GM19328 (cell line): ENCODE data around the gene CLDN6.
A peak's percentile ranks its signal among the peaks of the same experiment; 100 is the strongest.

Experiments
- ATAC-seq: cut with Tn5 transposase; IDR thresholded peaks from one replicate; pipeline ENCODE4 v1.9.1; 2021; ENCODE audit warnings: mild to moderate bottlenecking, moderate library complexity; ENCODE audit not compliant: unreplicated experiment

Gene CLDN6

DNA sequence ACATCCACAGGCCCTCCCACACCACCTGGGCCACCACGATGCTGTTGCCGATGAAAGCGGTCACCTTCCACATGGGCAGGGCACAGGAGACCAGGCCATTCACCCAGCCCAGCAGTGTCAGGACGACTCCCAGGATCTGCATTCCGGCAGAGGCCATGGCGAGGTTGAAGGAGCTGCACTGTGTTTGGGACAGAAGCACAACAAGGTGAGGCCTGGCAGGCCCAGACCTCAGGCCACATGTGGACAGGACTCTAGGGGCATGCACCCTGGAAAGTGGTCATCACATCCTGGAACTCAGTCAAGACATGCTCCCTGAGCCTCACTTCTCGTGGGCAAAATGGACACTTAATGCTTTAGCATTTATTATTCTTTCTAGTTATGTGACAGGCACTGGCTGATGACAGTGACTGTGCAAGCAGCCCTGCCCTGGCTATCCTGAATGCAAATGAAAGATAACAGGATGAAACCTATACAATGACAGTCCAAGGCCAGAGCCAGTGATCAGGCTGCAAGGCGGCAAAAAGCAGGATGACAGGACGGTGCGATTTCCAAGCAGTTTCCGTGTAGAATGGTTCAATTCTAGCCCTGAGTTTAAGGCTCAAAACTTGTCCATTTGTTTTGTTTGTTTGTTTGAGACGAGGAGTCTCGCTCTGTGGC is 2.0 kb downstream of the CLDN6 start:
- no peak for ATAC-seq

DNA sequence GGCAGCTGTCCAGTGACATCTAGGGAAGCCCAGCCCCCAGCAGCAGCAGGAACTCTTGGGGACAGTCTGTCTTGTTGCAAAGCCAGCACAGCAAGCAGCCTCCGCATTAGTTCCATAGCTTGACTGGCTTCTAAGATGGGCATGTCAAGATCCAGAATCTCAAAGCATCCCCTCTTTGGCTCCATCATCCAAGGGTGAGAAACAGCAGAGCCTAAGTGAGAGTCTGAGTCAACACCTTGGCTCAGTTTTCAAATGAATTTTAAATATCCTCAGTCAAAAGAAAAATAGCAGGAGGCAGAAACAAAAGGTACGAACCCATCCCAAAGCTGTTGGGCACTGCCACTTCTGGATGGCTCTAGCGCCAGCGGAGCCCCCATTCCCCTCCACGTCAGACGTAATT is 3.0 kb downstream of the CLDN6 start:
- no peak for ATAC-seq

- no peak for ATAC-seq
These were observed 3.8 kb downstream of the CLDN6 start for GRCh38 chr16:3013998-3014690.

DNA sequence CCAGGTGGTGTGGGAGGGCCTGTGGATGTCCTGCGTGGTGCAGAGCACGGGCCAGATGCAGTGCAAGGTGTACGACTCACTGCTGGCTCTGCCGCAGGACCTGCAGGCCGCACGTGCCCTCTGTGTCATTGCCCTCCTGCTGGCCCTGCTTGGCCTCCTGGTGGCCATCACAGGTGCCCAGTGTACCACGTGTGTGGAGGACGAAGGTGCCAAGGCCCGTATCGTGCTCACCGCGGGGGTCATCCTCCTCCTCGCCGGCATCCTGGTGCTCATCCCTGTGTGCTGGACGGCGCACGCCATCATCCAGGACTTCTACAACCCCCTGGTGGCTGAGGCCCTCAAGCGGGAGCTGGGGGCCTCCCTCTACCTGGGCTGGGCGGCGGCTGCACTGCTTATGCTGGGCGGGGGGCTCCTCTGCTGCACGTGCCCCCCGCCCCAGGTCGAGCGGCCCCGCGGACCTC is 4.5 kb downstream of the CLDN6 start:
- ATAC-seq, result no peak

DNA sequence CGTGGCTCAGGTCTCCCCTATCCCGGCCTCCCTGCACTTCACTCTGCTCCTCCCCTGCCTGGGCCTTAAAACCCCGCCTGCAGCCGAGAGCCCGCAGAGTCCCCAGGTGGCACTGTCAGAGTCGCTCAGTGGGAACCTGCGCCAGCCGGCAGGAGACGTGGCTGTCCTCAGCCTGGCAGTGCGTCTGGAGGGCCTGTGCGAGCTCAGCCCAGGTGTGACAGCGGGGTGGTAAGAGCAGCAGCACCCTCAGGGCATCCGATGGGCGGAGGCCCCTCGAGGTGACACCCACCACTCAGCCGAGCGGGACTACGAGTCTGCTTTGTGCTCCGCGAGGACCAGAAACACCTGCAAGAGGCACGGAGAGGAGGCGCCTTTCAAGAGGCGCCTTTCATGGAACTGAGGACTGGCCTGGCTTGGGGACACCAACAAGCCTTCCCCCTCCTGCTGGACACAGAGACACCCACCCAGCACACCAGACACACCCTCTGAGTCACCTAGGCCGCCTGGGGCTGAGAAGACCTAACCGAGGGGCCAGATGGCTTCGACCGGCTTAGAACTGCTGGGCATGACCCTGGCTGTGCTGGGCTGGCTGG is 5.1 kb downstream of the CLDN6 start, which contains the start of gene CLDN9:
CLDN9 (plus strand) TSS at position 96 of the 593 bp plus-strand sequence; CDS start at position 536, 440 bp downstream.
- ATAC-seq, result no peak

- no peak for ATAC-seq
These were observed 5.7 kb downstream of the CLDN6 start for GRCh38 chr16:3012246-3012645.

DNA sequence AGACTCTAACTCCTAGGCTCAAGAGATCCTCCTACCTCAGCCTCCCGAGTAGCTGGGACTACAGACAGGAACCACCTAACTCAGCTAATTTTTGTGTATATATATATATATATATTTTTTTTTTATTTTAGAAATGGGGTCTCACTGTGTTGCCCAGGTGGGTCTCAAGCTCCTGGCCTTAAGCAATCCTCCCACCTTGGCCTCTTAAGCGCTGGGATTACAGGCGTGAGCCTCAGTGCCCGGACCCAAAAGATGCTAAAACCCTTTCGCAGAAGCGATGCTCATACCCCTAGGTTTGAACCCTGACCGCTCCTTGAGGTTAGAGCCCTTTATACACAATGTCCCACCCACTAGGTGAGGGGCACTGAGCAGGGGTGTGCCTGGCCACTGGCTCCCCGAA is 7.5 kb downstream of the CLDN6 start:
- no peak for ATAC-seq

- ATAC-seq, result no peak
These were observed 8.2 kb downstream of the CLDN6 start for GRCh38 chr16:3009568-3010390.

- no peak for ATAC-seq
These were observed 9.3 kb downstream of the CLDN6 start for GRCh38 chr16:3008690-3009037.

GRCh38 chr16:3007957-3008689 is 9.9 kb downstream of the CLDN6 start:
- no peak for ATAC-seq

DNA sequence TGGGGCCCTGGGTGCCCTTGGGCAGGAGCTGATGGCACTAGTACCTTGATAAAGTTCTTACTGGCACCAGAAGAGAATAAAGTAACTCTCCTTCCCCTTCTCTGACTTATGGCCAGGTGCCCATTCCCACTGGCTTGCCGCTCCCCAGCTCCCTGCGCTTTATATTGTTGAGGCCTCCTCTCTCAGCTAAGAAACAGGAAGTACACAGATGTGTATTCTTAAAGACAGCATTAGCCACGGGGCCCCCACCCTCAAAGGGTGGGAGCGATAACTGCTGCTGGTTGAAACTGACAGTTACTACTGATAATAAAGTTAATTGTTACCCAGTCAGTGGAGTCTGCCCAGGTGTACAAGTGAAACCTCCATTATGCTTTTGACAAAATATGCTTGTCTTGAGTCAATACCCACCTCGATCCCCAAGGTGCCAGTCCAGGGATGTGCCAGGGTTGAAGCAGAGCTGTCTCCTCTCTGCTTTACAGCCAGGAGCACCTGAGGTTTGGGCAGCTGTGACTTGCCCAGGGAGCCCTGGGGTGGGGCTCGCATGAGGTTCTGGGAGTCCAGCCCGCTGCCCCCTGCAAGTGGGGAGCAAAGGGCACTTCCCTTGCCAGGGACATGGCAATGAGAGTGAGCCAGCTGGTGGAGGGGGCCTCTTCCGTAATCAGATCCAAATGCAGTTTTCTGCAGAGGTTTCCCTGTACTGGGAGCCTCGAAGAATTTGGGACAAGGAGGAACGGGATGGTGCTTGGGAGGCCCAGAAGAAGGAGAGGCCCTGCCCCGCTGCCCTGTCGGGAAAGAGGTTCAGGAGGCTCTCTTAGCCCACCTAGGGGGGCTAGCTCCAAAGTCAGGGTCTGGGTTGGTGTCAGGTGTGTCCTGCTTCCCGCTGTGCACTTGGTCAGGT is 10.7 kb downstream of the CLDN6 start:
- no peak for ATAC-seq

DNA sequence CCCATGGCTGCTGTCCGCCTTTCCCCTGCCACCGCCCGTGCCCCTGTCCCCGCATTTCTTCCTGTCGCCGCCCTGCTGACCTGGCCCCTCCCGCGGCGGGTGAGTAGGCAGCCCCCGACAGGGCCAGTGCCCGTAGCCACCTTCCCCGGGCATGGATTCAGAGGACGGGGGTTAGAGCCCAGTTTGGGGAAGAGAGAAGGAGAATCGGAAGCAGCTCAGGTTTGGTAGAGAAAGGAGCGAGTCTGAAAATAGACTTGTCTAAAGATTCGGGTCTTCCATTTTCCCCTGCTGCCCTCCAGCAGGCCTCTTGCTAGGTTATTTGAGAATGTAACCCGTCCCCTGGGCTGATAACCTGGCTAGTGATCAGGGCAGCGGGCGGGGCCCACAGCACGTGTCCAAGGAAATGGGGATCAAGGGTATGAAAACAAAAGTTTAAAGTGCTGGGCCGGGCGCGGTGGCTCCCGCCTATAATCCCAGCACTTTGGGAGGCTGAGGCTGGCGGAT is 13.2 kb downstream of the CLDN6 start:
- ATAC-seq, result no peak

DNA sequence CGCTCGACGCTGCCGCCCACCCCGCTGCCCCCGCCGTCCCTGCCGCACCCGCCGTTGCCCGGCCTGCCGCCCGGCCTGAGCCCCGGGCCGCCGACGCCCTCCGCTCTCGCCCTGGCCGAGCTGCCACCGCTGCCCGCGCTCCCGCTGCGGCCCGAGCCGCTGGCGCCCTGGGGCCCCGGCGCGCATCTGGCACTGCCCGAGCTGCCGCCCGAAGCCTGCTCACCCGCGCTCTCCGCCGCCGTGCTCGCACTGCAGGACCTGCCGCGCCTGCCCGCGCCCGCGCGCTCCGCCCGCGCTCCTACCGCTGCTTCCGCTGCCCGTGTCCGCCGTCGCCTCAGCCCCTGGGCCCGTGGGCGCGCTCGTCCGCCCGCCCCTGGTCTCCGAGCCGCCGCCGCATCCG is 13.7 kb downstream of the CLDN6 start:
- peak; percentile 4 for ATAC-seq

DNA sequence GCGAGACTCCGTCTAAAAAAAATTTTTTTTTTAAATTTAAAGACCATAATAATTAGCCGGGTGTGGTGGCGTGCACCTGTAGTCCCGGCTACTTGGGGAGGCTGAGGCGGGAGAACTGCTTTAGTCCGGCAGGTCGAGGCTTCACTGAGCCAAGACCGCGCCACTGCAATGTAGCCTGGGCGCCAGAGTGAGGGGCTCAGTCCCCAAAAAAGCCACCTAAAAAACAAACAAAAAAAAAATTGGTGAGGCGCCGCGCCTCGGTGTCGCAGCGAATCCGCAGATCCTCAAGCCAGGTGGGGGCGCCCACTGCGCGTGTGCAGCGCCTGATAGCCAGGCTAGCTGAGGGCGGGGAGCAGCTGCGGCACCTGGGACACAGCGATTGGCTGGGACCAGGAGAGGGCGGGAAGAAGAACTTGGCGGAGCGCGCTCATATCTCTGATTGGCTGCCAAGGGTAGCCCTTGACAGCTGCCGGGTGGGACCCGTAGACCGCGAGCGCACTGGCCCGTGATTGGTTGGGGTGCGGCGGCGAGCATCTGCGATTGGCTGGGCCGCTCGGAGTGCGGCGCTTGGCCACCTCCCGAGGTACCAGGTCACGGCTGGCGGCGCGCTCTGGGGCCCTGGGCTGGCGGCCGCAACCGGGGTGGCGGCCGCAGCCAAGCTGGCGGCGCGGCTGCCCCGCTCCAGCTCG is 14.3 kb downstream of the CLDN6 start:
- peak; percentile 98 for ATAC-seq

DNA sequence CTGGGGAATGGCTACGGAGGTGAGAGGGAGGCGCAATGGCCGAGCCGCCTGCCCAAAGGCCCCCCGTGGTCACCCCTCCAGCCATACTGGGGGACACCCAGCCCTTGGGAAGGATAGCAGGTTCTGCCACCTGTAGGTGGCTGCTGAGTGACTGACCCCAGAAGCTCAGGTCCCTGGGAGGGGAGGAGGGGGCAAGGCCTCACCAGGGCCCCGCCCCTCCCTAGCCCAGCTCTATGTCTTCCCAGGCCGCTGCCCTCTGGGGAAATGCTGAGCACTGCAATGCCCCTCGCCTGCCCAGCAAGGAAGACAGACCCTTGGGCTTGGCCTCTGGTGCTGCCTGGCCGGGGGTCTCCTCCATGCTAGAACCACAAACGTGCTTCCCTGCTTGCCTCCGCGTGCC is 16.7 kb downstream of the CLDN6 start:
- no peak for ATAC-seq

DNA sequence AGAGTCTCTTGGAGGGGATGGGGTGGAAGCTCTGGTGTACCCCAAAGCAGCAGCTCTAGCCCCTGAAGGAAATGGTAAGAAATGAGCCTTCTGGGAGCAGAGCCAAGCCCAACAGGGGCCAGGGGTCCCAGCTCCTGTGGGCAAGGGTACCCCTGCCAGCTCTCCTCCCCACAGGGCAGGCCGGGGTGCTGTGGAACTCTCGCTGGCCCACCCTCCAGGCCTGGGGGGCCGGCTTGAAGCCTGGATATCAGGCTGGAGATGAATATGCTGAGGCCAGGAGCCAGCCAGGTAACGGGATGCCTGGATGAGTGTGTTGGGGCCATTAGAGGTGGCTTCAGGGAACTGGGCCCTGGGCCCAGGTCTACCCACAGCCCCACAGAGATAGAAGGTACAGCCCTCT is 17.4 kb downstream of the CLDN6 start:
- ATAC-seq, result no peak

DNA sequence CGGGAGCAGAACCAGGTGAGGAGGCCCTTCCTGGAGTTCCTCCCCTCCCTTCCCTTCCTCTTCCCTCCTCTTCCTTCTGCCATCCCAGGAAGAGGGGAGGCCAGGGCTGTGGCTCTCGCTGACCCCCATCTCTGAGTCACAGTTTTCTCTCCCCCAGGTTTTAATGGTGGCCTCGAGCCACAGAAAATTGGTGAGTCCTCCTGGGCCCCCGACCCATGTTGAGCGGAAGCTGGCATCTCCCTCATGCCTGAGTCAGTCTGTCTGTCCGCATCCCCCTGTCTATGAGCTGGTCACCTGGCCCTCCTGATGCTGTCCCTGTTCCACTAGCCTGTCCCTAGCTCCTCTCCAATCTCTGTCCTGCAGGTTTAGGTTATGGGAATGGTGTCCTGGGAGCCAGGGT is 18.1 kb downstream of the CLDN6 start:
- ATAC-seq, result no peak

DNA sequence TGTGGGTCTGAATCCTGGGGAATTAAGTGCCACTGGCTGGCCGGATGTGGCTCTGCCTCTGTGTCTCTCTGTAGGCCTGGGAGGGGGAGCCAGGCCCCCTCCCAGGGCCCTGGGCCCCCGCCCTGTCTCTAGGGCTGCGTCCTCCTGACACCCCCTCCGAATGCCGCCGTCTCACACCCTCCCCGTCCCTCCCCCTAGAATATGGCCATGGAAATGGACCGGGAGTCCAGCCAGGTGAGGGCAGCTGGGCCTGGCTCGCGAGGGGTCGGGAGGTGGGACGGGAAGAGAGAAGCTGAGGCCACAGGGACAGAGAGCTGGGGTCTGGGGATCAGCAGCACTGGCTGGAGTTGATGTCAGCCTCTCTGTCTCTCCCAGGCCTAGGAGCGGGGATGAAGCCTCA is 21.7 kb downstream of the CLDN6 start:
- ATAC-seq, result no peak
